ENCODE data around the gene CALML5.

The CALML5 gene

GRCh38 chr10:5499493-5500140 lies at the start of gene CALML5:
Gene CALML5 (minus strand): TSS chr10:5499570. CDS start chr10:5499438, 132 bp downstream.
- no peak for DNase-seq (ENCODE audit: low read depth in 2 of 2)

GRCh38 chr10:5547931-5548660 lies 48.7 kb upstream of the CALML5 start:
- no peak for DNase-seq (ENCODE audit: low read depth in 2 of 2)

GRCh38 chr10:5547681-5547930 lies 48.2 kb upstream of the CALML5 start:
- DNase-seq (ENCODE audit: low read depth in 2 of 2) = no peak

- DNase-seq (ENCODE audit: low read depth in 2 of 2) = no peak
Observed at GRCh38 chr10:5546891-5547680, 47.7 kb upstream of the CALML5 start.

DNA sequence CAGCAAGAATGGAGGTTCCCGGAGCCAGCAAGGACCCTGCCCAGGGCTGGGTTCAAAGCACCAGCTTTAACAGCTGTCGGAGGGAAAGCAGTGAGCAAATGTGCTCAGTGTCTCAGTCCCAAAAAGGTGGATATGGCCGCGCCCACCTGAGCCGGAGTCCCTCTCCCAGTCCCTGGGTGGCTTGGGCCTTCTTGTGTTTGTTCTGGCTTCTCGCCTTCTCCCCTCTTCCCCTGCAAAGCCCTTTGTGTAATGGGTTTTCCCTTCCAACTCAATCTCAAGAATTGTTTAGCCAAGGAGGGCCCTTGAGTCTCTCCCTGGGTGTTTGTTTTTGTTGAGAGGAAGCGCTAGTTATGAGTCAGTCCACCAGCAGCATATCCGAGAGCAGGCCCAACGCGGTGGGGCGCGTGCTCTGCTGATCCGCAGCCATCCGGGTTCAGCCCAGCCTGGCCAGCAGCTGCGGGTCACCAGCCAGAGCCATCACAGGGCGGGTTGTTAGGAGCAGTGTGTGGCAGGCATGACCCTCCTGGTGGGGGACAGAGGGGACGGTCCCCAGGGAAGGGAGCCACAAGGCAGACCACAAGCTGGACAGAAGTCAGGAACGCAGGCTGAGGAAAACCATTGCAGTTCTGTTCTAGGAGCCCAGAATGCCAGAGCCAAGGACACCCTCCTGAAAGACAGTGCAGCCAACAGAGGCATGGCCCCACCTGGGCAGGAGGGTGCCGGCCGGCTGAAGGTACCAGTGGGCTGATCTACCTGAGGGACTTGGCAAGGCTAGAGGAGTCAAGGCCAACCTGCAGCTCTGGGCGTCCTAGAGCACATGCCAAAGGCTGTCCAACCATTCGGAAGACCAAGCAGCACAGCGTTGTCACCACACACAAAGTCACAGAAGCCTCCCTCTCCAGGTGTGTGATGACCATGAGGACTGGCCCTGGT lies 46.7 kb upstream of the CALML5 start:
- no peak for DNase-seq (ENCODE audit: low read depth in 2 of 2)

DNA sequence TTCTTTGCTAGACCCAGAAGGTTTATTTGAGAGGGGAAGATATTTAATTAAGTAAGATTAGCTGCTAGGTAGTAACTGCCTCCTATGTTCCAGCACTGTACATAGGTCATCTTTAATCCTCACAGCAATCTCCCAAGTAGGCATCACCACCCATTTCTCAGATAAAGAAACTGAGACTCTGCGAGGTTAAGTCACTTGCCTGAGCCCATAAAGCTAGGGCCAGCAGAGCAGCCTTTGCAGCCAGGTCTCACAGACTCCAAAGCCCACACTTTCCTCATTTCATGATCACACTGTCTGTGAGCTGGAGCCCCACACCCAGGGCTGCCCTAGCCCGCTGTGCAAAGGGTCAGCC lies 46.0 kb upstream of the CALML5 start:
- no peak for DNase-seq (ENCODE audit: low read depth in 2 of 2)

DNA sequence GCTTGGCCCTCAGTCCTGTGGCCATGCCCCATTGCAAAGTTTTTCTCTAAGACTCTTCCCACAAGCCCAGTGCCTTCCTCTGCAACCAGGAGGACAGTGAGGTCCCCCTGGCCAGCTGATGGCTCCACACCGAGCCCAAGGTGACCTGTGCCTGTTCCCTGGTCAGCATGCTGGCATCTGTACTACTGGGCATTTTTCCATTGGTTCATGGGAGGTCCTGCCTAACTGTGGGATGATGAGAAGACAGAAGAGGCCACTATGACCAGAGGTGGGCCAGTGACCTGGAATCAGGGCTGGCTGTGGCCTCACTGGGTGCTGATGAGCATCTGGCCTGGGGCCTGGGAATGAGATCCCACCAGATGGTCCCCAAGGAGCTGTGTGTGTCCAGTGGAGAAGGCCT lies 45.6 kb upstream of the CALML5 start:
- no peak for DNase-seq (ENCODE audit: low read depth in 2 of 2)

DNA sequence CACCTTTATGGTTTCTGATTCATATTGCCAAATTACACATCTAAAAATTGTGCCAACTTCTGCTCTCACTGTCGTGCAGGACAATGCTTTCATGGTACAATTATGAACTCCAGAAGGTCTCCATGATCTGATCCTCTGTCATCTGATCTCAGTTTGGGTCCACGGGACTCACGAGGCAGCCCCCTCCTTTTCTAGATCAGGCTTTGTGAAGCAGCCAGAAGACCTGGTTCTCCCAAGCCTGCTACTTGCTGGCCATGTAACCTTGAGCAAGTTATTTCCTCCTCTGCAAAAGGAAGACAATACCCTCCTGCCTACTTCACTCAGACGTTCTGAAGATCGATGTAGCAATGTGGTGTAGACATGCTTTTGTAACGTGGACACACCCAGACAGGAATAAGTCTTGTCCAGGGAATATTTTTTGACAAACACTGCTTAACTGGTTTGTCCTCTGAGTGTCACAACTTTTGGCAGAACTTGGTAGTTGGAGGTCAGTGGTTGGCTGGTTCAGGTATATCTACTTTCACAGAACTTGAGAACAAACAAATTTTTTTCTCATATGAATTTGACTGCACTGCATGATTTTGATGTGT lies 44.9 kb upstream of the CALML5 start:
- no peak for DNase-seq (ENCODE audit: low read depth in 2 of 2)

DNA sequence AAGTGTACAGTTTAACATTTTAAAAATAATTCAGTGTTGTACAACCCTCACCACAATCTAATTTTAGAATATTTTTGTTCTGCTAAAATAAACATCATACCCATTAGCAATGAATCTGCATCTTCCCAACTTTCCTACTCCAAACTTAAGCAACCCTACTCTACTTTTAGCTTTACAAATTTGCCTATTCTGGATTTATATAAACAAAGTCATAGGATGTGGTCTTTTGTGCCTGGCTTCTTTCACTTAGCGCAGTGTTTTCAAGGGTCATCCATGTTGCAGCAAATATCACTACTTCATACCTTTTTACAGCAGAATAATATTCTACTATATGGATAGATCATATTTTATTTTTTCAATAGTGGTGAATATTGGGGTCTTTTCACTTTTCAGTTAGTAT lies 44.3 kb upstream of the CALML5 start:
- no peak for DNase-seq (ENCODE audit: low read depth in 2 of 2)

- DNase-seq (ENCODE audit: low read depth in 2 of 2) = no peak
Observed at GRCh38 chr10:5542100-5542499, 42.7 kb upstream of the CALML5 start.

DNA sequence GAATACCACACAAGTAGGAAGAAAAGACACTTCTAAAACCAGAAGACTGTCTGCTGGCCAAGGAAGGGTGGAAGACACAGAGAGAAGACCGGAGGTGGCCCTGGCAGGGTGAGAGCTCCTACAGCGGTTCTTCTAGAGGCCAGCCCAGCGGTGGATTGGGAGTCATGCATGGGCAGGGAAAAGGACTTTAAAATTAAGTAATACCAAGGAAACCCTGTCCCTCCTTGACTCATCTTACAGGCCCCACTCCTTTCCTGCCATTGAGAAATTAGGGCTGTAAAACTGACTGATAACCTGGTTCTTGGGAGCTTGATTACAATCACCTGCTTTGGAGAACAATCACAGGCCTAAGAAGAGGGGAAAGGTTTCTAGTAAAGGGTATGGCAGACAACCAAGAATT lies 41.5 kb upstream of the CALML5 start:
- no peak for DNase-seq (ENCODE audit: low read depth in 2 of 2)

- no peak for DNase-seq (ENCODE audit: low read depth in 2 of 2)
Observed at GRCh38 chr10:5540080-5540479, 40.7 kb upstream of the CALML5 start.

GRCh38 chr10:5538892-5539651 lies 39.7 kb upstream of the CALML5 start:
- DNase-seq (ENCODE audit: low read depth in 2 of 2) = no peak

- no peak for DNase-seq (ENCODE audit: low read depth in 2 of 2)
Observed at GRCh38 chr10:5538446-5538845, 39.1 kb upstream of the CALML5 start.

DNA sequence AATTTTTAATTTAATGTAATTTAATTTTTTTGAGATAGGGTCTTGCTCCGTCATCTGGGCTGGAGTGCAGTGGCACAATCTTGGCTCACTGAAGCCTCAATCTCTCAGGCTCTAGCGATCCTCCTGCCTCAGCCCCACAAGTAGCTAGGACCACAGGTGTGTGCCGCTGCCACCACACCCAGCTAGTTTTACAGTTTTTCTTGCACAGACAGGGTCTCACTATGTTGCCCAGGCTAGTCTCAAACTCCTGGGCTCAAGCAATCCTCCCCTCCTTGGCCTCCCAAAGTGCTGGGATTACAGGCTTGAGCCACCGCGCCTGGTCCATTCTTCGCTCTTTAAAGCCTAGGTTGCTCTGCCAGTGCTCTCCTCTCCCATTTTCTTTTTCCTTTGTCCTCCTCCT lies 38.3 kb upstream of the CALML5 start:
- no peak for DNase-seq (ENCODE audit: low read depth in 2 of 2)

- DNase-seq (ENCODE audit: low read depth in 2 of 2) = no peak
Observed at GRCh38 chr10:5536486-5537081, 37.2 kb upstream of the CALML5 start.

GRCh38 chr10:5534880-5535856 lies 35.8 kb upstream of the CALML5 start:
- no peak for DNase-seq (ENCODE audit: low read depth in 2 of 2)

- no peak for DNase-seq (ENCODE audit: low read depth in 2 of 2)
Observed at GRCh38 chr10:5534051-5534821, 34.9 kb upstream of the CALML5 start.

Data from stimulated activated CD4-positive, alpha-beta T cell treated with anti-CD3 and anti-CD28 coated beads, Interleukin-1b, Interleukin-23, amount 100 ng/mL, for 1 hour (primary cell).